ENCODE data around the gene WBP4.
"Not testable (repeated sequence)": the region's sequence is repeated elsewhere in the genome, so short reads cannot be mapped to it uniquely, and the experiment has no call there.

Gene WBP4, protein sequence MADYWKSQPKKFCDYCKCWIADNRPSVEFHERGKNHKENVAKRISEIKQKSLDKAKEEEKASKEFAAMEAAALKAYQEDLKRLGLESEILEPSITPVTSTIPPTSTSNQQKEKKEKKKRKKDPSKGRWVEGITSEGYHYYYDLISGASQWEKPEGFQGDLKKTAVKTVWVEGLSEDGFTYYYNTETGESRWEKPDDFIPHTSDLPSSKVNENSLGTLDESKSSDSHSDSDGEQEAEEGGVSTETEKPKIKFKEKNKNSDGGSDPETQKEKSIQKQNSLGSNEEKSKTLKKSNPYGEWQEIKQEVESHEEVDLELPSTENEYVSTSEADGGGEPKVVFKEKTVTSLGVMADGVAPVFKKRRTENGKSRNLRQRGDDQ

DNA sequence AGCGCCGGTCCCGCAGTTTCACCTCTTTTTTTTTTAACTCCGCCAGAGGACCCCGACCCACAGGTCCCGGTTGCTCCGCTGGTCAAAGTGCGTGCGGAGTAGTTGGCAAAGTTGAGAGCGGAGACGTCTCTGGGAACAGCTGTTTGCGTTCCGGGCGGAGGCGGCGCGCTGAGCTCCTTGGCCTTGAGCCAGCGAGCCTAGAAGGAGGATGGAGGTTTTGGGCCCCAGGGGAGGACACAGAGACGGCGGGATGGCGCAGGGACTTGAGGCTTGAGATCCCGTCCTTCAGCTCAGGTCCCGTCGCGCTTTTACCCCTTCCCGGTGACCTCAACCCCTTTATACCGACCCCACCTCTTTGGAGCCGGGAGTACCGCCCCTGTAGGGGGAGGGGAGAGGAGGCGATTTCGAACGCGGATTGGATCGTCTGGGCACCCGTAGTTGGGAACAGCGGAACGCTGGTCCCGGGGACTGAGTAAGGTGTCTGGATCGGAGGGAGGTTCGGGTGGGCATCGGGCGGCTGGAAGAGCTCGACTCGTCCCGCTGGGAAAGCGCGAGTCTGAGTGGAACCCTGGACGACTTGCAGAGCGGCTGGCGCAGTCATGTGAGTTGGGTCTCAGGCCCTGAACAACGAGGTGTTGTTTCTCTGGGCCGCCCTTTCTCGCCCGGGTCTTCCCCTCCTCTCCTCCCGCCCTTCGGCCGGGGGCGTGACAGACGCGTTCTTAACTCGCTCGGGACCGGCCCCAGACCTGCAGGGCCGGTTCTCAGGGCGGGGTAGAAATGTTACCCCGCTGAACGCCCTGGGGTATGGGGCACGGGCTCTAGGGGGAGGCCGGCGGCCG, at the start of gene WBP4:
TSS of gene WBP4 (plus strand) at position 435 of the 839 bp plus-strand sequence. CDS start at position 600, 165 bp downstream.
- peak; percentile 86 for DNase-seq (ENCODE audit: low spot score)

DNA sequence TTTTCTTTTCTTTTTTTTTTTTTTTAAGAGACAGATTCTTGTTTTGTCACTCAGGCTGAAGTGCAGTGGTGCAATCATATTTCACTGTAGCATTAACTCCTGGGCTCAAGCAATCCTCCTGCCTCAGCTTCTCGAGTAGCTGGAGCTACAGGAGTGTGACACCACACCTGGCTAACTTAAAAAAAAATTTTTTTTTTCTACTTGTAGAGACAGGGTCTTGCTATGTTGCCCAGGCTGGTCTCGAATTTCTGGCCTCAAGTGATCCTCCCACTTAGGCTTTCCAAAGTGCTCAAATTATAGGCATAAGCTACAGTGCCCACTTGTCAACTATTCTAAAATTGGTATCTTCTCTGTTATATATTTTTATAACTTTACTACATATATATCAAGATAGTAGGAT, 48.8 kb upstream of the WBP4 start:
- DNase-seq (ENCODE audit: low spot score): no peak

DNA sequence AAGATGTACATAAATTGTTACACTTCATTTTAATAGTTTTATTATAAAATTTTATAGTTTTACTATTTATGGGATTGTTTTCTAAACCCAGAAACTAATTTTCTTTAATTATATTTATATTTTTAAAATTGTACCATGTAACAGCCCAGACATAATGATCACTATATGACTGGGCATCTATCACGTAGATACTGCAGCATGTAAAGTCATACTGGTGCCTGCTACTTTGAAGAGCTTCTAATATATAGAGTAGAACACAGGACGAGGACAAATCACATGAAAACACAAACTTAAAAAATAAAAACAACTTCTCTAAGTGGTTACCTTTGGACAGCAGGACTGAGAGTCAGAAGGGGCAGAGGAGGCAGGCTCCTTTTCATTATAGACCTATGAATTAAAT, 47.5 kb upstream of the WBP4 start:
- no peak for DNase-seq (ENCODE audit: low spot score)

DNA sequence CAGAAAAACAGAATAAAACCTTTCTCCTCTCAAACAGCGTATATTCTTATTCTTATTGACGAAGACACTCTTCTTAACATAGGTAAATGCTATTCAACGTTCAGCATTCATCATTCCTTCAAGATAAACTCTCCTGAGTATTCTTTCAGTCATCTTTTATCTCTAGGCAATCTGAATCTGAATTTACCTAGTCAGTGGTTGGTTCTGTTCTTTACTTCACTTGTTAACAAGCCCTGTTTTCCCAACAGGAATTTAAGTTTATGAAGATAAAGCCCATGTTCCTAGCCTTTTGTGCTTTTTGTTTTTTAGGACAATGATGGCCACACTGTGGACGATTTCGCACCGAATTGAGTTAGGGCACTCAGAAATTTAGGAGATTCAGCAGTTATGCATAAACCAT, 45.4 kb upstream of the WBP4 start:
- DNase-seq (ENCODE audit: low spot score): no peak

DNA sequence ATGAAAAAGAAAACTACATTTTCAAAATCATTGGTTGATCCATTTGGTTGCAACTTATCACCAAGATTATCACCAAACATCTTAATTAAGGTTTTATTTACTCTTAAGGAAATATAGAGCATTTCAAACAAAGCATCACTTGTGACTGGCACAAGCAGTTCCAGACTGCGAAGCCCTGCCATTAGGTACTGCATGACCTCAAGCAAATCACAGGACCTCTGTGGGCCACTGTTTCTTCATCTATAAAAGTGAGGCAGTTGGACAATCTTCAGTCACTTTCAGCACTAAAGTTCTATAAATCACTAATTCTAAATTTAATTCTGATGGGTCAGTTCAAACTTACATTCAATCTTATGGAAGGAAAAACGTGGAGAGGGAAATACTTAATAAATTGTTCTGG, 44.1 kb upstream of the WBP4 start:
- no peak for DNase-seq (ENCODE audit: low spot score)

DNA sequence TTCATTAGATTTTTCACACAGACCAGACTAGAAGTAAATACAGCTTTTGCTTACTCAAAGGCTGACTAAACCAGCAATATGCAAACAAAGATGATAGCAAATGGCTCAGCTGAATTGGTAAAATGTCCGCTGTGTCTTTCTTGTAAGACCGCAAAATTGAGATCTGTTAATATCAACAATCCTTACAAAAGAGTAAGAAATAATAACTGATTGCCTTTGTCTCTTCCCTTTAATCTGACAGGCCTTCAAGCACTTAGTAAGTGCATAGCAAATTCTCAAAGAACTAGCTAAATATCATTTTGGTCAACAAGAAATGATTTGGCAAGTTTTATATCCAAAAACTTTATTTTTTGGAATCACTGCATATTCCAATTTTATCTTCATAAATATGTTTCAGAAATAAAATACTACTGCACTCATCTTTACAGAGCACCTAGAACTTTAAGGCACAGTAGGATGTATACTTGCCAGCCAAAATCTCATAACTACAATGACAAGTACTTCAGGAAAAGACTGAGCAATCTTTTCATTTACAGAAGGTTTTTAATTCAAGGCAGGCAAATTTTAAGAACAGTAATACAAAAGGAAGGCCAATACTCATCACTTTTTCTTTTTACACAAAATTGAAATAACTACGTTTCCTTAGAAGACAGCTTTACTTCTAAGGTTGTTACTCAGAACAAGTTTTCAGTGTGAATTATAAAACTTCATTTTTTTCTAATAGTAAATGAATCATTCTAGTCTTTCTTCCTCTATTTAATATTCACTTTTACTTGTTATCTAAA, 43.3 kb upstream of the WBP4 start:
- no peak for DNase-seq (ENCODE audit: low spot score)

DNA sequence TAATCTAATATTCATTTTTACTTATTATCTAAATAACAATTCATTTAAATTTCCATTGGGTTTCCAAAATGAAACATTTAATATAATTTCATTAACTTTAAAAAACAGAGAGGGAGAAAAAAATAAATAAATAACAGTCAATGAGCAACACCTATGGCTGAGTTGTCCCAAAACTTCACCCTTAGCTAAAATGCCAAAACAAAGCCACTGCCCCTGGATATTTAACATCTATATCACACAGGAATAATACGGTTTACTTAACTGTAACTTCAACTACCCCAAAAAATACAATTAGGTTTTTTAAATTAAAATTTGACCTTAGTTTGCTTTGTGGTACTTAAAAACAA, 42.7 kb upstream of the WBP4 start:
- no peak for DNase-seq (ENCODE audit: low spot score)

DNA sequence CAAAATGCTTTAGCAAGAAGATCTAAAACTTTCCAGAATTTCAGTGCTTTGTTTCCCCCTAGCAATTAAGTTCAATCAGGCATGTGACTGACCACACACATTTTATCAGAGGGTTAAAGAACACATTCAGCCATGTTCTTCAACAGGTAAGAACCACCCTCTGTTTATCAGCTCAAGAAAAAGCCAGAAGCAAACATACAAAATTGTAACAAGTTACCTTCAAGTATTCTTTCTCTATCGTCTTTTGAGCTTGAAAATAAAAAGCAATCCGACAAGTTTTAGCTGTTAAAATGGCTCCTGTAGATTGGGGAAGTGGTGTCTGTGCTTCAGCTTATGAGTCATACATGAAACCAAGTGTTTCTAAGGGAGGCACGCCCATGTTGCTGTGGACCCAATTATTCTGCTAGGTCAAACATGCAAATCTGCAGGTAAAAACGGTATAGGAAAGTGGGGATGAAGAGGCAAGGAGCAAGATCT, 42.3 kb upstream of the WBP4 start, which contains the start of gene ELF1:
TSS of gene ELF1 (minus strand) at position 306 of the 477 bp plus-strand sequence. CDS start 37,262 bp downstream, outside the sequence.
- DNase-seq (ENCODE audit: low spot score): peak; percentile 18

DNA sequence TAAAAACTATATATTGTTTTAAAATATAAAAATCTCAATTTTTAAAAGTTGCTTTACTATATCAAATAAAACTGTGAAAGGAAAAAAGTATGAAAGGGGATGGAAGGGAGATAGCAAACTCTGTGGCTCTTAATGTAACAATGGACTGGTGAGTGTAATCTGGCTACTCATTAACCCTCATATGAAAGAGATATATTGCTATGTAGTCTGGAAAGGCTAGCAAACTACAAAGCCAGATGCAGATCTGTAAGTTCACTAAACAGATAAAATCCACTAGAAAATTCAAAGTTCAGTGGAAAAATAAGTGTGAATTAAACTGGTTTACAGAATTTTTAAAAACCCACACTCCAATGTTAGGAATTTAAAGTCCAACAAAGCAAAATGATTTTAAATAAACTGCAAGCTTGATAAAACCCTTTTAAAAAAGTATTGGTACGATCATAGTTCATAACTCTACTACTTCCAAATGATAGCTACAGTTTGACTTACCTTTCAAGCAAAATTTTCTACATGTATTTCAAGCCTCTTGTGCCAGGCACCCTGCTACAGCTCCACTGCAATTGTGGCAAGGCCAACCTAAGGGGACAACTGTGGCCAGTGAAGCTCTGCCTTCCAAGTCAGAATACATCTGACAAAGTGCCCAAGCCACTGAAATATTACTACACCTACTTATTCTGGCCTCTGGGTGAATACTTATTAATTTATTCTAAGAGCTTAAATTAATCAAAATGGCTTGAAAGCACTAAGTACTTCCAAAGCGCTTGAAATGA, 41.5 kb upstream of the WBP4 start:
- DNase-seq (ENCODE audit: low spot score): no peak

DNA sequence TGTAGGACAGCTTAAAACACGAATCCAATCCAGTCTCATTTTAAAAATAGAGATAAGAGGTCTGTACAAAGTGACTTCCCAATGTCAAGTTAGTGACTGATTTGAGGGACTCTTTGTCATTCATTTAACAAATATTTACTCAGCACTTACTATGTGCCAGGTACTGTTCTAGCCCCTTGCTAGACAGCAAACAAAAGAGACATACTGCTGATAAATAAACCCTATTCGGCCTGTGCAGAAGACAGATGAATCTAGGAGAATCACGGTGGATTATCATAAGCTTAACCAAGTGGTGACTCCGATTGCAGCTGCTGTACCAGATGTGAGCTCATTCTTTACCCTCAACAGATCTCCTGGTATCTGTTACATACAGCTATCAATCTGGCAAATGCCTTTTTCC, 35.8 kb upstream of the WBP4 start:
- no peak for DNase-seq (ENCODE audit: low spot score)

DNA sequence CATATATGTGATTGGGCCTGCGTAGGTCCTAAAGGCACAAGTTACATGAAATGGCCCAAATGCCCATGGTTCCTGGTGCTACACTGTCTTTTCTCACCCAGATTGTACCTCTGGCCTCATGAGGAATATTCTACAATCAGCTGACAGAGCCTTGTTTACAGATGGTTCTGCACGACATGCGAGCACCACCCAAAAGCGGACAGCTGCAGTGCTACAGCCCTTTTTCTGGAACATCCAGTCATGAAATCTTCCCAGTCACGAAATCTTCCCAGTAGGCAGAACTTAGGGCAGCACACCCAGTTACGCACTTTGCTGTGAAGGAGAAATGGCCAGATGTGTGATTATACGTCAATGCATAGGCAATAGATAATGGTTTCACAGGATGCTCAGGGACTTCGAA, 34.5 kb upstream of the WBP4 start:
- DNase-seq (ENCODE audit: low spot score): no peak

DNA sequence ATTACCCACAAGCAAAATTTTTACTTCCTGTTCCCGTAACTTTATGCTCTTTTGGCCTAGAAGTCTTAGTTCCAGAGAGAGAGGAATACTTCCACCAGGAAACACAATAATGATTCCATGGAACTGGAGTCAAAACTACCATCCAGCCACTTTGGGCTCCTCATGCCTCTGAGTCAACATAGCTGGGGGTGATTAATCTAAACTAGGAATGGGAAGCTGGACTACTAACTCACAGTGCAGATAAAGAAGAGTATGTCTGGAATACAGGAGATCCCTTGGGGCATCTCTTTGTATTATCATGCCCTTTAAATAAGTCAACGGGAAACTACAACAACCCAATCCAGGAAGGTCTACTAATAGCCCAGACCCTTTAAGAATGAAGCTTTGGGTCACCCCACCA, 33.3 kb upstream of the WBP4 start:
- no peak for DNase-seq (ENCODE audit: low spot score)

DNA sequence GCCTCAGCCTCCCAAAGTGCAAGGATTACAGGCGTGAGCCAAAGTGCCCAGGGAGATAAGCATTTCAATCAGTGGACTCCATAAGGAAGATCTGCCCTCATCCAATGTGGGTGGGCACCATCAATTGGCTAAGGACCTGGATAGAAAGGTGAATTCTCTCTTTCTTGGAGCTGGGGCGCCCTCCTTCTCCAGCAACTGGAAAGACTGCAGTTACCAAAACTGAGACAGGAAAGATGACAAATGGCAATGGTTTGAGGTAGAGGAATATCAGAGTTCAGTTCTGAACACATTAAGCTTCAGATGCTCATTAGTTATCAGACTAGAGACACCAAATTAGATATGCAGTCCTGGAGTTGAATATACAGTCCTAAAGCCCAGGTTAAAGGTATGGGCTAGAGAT, 31.7 kb upstream of the WBP4 start:
- no peak for DNase-seq (ENCODE audit: low spot score)

DNA sequence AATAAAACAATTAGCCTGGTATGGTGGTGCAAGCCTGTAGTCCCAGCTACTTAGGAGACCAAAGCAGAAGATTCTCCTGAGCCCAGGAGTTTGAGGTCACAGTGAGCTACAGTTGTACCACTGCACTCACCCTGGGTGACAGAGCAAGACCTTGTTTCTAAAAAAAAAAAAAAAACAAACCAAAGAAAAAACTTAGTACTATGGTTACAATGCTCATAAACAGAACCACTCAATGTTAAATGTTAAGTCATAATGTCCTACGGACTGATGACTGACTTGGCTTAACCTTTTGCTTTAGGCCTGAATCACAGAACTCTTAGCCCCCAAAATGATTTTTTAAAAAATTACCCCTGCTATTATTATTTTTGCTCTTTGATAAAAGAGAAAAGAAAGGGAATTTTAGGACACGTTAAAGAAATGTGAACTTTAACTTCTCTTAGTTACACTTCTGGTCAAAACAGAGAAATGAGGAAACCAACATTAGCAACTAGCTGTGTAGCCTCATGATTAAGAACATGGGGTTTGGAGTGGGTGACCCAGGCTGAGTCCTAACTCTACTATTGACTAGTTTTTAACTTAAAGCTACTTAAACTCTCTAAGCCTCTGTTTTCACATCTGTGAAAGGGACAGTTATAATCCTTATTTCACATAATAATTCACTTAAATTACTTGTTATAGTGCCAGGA, 28.5 kb upstream of the WBP4 start:
- DNase-seq (ENCODE audit: low spot score): no peak

DNA sequence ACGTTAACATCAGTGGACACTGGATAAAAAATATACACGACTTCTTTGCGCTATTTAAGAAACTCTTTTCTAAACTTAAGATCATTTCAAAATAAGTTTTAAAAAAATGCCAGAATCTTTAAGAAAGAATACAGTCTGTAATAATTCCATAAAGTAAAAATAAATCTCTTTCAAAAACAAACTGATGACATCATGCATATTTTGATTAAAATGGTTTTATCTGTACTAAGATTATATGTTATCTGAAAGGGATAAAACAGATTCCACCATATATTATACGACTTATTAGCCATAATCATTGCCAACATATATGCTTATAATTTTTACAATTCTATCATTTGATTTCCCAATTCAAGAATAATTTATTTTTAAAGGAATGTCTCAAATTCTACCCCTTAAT, 26.9 kb upstream of the WBP4 start:
- no peak for DNase-seq (ENCODE audit: low spot score)

DNA sequence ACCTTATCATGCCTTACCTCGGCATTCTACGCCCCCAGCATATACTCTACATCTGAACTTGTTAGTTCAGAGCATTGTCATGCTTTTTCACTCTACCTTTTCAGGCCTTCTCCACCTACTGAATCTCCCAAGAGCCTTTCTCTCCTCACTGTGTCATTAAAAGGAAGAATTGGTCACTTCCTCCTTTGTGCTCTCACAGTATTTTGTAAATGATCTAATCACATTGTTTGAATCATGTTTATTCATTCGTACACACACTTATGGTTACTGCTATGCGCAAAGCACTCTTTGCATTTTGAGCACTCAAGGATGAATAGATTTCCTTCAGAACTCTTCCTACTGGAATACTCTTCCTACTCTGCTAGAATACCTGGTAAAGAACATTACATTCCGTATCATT, 26.4 kb upstream of the WBP4 start:
- DNase-seq (ENCODE audit: low spot score): no peak

DNA sequence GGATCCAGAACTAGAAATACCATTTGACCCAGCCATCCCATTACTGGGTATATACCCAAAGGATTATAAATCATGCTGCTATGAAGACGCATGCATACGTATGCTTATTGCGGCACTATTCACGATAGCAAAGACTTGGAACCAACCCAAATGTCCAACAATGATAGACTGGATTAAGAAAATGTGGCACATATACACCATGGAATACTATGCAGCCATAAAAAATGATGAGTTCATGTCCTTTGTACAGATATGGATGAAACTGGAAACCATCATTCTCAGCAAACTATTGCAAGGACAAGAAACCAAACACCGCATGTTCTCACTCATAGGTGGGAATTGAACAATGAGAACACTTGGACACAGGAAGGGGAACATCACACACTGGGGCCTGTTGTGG, 24.8 kb upstream of the WBP4 start:
- not testable (repeated sequence) for DNase-seq (ENCODE audit: low spot score)

DNA sequence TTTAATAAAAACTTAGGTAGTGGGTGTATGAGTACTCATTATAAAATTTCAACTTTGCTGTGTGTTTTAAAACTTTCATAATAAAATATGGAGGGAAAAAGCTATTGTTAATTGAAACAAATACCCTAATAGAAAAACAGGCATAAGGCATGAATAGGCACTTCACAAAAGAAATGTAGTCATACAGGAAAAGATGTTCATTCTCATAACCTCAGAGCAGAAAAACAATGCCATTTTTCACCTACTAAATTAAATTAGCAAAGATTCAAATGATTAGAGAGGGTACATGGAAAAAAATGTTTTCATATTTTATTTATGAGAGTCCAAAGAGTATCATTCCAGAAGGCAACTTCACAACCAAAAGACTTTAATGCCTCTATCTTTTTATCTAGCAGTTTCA, 21.6 kb upstream of the WBP4 start:
- no peak for DNase-seq (ENCODE audit: low spot score)

DNA sequence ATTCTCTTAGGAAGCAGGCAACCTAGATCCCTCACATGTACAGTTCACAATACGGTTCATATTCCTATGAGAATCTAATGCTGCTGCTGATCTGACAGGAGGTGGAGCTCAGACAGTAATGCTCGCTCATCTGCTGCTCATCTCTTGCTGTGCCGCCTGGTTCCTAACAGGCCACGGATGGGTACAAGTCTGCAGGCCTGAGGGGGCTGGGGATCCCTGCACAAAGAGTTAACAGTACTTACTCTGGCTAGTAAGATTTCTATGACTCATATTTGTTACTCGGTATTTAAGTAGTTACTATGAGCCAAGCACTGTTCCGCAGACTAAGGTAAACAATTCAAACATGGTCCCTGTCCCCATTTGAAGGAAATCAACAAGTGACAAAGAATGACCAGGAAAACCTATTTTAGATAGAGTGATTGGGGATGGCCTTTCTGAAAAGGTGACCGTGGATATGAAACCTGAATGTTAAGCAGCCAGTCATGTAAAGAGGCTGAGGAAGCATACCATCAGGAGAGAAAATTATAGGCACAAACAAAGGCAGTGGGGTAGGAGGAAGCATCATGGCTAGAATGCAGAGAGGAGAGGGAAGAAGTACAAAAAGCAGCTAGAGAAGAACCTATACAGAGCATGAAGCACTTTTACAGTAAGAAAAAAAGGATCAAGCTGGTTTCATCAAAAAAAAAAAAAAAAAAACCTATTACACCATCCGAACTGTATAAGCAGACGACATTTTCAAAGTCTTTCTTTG, 20.6 kb upstream of the WBP4 start:
- DNase-seq (ENCODE audit: low spot score): no peak

DNA sequence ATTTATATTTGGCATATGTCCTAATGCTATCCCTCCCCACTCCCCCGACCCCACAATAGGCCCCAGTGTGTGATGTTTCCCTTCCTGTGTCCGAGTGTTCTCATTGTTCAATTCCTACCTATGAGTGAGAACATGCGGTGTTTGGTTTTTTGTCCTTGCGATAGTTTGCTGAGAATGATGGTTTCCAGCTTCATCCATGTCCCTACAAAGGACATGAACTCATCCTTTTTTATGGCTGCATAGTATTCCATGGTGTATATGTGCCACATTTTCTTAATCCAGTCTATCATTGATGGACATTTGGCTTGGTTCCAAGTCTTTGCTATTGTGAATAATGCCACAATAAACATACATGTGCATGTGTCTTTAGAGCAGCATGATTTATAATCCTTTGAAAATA, 18.9 kb upstream of the WBP4 start:
- not testable (repeated sequence) for DNase-seq (ENCODE audit: low spot score)
